GM19452 (cell line): ENCODE data around the gene CISTR.

Experiments
- ATAC-seq: cut with Tn5 transposase; IDR thresholded peaks from one replicate; pipeline ENCODE4 v1.9.1; 2021; ENCODE audit not compliant: unreplicated experiment

Gene CISTR

GRCh38 chr12:53744130-53744441 lies 7.7 kb downstream of the CISTR start:
- ATAC-seq, result no peak

DNA sequence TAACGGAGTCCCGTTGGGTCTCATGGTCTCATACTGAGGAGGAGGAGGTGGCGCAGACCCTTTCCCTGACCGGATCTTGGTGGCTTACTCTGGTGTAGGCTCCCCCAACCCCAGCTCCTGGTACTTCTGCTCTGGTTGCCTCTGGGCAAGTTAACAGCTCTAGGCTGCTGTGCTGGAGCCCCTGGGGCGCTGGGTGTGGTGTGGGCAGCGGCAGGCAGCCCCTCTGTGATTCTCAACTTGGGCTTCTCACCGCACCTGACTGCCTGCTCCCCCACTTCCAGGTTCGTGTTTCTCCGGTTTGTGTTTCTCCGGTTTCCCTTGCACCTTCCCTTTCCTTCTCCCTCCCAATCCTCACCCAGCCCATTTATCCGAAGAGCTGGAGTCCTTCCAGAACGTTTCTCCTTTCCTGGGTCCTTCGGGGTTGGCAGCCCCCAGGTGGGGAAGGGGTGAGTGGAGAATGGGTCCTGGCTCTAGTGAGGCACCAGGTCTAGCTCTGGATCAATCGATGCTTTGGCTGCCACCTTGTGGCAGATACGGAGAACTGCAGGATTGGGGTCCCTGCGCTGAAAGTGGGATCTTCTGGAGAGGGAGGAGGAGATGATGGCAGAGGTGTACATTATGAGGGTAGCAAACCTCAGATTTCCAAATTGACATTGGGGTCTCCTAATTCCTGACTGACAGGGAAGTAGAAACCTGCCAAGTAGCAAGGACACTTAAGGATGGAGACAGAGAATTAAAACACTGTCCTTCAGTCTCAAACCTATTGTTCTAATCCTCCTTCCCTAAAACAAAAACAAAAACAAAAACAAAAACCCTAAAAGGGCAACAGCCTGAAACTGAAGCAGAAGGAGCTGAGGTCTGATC lies 8.3 kb downstream of the CISTR start:
- no peak for ATAC-seq

DNA sequence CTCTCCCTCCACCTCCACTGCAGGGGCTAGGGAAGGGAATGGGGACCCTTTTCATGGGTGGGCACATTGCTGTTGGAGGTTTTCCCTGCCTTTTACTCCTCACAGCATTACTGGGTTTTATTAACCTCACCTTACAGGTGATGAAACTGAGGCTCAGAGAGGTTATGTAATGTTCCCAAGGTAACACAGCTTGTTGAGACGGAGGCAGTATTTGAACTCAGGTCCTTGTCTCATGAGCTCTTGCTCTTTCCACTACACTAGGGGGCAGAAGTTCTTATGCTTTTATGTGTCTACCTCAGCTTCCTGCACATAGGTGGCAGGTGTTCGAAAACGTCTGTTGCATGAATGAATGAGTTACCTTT lies 11.7 kb downstream of the CISTR start:
- no peak for ATAC-seq

DNA sequence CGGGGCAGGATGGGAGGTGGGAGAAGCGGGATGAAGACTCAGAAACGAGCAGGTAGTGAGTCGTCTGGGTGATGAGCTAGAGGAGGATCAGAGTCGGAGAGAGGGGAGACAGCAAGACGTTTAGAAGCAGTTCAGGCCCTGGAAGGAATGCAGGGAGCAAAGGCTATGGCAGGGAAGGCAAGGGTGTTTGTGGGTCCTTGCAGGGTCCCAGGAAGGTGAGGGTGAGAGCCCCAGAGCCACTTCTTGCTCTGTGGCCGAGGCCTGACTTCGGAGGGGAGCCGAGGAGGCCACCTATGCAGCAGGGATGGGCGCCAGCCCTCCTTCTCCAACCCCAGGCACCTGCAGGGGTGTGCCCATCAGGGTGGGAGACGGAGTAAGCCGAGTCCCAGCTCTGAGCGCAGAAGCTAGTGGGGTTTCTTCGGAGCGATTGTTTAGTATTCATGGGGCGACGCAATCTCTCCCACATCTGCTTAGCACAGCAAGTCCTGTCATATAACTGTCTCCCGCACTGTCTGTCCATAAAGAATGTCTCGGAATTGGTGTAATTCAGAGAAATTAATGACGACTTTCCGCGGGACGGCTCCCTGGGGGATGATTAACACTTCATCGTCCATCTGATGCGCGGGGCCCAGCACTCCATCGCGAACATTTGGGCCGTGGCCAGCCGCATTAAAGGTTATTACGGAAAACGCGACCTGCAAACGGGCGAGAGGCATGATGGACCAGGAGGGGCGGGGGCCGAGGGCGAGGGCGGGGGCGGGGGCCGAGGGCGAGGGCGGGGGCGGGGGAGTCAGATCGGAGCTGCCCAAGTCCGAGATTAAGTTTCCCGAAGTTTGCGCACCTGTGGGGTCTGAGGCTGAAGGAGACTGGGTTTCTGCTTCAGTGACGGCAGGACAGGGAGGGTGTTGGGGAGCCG lies 12.3 kb downstream of the CISTR start:
- ATAC-seq, result no peak

DNA sequence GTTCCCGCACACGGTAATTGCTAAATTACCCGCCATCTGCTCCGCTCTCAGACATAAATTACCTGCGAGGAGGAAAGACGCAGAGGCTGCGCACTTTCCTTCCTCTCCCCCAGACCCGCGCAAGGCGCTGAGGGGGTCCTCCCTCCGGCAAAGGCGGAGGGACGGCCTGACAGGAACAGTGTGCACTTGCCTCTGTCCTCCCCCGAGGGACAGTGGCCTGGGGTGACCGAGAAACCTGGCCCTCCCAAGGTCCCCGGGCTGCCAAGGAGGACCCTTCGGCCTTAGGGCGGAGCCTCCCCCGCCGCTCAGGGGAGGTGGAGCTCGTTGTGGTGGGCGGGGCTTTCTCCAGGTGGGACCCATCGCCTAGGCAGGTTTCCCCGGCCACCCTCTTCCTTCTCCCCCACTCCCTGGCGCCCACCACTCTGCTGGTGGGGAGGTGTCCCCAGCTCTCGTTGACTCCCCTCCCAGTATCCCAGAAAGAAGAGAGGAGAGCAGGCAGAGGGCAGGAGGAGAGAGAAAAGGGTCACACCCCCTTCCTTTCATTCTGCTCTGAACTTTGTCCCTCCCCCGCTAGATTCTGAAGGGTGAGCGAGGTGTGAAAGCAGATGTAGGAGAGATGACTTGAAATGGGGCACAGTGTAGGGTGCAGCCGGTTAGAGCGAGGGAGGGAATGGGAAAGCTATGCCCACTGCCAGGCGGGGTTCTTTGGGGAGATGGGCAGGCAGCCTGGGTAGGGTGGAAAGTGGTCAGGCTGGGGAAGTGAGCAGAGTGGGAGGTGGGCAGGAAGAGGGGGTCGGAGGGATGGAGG lies 13.2 kb downstream of the CISTR start:
- no peak for ATAC-seq

- no peak for ATAC-seq
Observed at GRCh38 chr12:53737951-53738405, 13.8 kb downstream of the CISTR start.

DNA sequence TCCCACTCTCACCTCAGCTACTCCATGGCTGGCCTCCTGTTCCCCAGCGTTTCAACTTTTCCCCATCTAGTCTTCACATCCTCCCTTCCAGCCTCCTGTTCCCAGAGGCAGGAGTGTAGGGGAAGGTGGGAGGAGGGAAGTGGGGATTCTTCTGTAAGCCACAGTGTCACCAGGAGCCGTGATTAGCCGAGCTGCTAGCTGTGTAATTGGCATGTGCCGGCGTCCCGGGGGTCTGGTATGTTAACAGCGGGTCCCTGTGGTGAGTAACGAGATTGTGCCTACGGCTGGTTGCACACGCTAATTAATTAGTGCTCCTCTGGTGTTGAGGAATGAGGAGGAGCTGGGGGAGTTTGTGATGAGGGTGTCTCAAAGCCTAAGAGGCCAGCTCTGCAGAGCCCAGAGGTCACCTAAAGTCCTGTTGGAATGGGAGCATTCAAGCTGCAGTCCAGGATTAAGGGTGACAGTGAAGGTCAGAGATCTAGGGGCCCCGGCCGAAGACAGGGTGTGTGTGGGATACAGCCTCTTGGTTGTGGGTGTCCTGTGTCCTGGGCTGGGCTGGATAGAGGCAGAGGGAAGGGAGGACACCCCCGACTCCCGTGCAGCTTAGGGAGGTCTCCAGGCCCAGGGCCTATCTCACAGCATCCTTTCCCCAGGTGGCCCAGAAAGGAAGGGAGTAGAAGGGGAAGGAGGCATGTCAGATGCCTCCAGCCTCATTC lies 14.5 kb downstream of the CISTR start:
- no peak for ATAC-seq

GRCh38 chr12:53736592-53736991 lies 15.2 kb downstream of the CISTR start:
- ATAC-seq, result no peak

DNA sequence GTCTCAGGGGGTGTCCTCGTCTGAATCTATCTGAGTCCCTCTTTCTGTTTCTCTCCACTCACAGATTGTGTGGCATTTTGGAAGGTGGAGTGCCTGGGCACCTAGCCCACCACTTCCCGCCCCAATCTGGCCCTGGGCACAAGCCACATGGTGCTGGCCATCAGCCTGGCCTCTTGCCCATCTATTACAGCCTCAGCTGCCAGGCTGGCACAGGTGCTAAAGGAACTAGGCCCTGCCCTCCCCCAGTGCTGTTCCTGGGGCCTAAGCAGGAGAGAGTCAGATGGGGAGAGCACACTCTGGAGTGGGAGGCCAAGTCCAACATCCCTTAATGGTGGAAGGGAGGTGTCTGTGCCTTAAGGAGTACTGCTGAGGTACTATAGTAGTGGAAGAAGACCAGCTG lies 16.2 kb downstream of the CISTR start:
- no peak for ATAC-seq

GRCh38 chr12:53734425-53734824 lies 17.4 kb downstream of the CISTR start:
- ATAC-seq, result no peak

- ATAC-seq, result no peak
Observed at GRCh38 chr12:53733807-53734200, 18.0 kb downstream of the CISTR start.

DNA sequence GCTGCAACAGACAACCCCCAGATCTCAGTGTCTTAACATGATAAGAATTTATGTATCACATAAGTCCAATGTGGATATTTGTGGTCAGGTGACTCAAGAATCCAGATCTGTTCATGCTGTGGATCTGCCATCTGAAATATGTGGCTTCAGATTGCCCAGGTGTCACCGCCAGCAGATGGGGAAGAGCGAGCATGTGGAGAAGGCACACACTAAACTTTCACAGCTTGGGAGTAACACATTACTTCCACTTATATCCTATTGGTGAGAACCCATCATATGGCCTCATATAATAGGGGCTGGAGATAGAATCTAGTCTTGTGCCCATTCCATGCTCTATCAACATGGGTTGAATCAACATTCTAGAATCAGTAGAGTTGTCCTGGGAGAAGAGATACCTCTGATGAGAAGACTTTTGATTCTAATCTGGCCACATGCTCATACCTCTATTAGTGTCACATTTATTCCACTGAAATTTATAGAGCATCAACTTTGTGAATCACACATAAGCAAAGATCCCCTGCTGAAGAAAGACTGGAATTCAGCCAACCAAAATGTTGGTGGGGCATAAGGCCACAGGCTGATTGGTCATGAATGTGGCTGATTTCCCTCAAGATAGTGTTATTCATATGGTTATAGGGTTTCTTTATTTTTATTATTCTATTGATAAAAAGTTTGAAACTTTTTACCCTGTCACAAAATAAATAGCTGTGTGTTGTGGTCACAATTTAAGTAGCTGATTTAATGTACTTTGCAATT lies 18.6 kb downstream of the CISTR start:
- ATAC-seq, result no peak

DNA sequence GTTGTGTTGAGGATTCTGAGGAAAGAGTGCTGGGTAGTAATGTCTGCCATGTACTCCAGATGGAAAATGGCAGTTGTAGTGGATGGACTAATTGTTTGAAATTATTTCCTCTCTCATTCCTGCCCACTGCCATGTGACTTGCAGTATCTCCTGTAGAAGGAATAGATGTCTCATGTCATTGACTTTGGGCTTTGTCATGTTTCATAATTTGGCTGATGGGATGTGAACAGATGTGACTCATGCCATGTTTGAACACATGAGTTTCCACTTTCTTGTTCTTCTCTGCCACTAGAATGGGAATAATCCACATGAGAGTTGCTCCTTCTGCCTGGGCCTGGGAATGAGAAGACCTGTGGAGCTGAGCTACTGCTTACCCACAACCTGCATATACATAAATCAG lies 22.1 kb downstream of the CISTR start:
- ATAC-seq, result no peak

DNA sequence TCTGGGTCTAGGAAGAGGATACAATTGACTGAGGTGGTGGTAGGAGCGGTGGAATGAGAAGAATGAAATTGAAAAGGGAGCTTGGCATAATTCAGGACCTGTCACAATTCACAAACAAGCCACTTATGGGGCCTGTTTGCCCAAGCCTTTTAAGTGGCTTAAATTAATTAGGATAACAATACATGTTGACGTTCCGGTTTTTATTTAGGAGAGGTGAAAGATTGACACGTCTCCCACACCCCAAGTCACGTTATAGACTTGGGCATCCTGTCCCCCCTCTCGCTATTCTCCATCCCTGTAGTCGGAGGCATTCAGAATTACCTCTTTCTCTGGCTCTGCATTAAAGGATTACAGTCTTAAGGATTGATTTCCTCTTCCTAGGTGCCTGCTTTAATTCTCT lies 23.6 kb downstream of the CISTR start:
- ATAC-seq, result no peak

GRCh38 chr12:53727310-53728041 lies 24.3 kb downstream of the CISTR start, which contains the start of gene CALCOCO1:
Gene CALCOCO1, minus strand, starts transcription at chr12:53727452. Its CDS starts 2,210 bp downstream, at chr12:53725242.
- ATAC-seq, result peak; percentile 98

GRCh38 chr12:53726946-53727309 lies 24.9 kb downstream of the CISTR start:
- ATAC-seq, result no peak

DNA sequence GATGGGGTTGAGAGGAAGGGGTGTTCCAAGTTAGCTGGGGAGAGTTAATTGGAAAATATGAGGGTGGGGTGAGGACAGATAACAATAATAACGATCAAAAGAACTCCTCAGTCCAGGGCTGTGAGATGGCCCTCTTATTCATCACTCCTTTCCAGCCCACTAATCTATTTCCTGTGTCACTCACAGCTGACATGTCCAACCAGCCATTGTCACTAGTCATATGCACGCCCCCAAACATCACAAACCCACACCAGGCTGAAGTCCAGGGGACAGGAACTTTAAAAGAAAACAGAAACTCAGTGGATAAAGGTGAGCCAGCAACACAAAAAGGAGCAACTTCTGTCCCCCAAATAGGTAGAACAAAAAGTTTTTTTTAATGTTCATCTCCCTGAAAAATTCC lies 25.4 kb downstream of the CISTR start:
- no peak for ATAC-seq

- no peak for ATAC-seq
Observed at GRCh38 chr12:53725824-53726223, 26.0 kb downstream of the CISTR start.

DNA sequence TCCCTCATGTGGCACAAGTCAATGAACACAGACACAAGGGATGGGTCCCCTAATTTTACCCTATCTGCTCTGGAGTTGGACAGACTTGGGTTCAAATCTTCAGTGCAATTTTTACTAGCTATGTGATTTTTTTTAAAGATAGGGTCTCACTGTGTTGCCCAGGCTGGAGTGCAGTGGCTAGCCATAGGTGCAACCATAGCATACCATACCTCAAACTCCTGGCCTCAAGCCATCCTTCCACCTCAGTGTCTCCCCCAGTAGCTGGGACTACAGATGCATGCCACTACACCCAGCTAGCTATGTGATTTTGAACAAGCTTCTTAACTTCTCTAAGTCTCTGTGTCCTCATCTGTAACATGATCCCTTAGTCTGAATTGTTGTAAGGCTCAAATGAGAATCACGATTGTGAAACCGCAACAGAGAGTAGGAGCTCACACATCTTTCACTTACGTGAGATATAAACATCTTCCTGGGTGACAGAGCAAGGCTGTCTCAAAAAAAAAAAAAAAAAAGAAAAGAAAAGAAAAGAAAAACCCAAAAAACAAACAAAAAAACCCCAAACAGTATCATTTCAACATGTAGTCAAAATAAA lies 29.2 kb downstream of the CISTR start:
- ATAC-seq, result no peak
